HFF-Myc (cell line): ENCODE results near the gene CLCNKB.
"Not testable (repeated sequence)": the region's sequence is repeated elsewhere in the genome, so short reads cannot be mapped to it uniquely, and the experiment has no call there.

ENCODE experiments used
- DNase-seq: peaks from one replicate; pipeline ENCODE4 v3.0.0-alpha.2; 2011; ENCODE audit warnings: low read depth; ENCODE audit errors: extremely low read depth
- H3K4me3 ChIP-seq: replicated peaks from 2 replicates; pipeline ENCODE4 v1.5.1; 2011; ENCODE audit warnings: low read depth, mild to moderate bottlenecking, control low read depth, low read length
- CTCF ChIP-seq: IDR thresholded peaks from 2 replicates; pipeline ENCODE4 v1.5.1; 2012; ENCODE audit warnings: mild to moderate bottlenecking, low read depth, low read length, control low read depth; ENCODE audit errors: missing control alignments

The CLCNKB gene

DNA sequence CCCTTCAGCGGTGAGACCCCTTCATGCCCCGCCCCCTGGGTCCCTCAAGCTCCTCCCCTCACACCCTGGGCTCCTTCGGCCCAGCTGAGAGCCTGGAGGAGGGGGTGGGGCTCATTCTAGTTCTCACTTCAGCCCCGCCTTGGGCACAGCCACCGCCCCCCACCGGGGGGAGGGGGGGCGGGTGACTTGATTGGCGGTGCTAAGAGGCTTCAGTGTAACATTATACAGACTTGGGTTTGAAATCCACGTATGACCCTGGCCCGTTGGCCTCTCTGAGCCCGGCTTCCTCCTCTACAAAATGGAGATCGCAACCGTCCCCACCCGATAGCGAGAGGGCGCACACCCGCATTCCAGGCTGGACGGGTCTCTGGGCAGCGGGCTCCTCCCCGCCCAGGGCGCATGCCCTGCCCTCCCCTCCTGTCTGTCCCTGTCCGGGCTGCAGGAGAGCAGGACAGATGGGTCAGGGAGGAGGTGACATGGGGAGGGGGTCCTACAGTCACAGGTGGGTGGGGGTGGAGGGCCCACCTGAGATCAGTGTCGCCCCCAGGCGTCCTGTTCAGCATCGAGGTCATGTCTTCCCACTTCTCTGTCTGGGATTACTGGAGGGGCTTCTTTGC, 5.1 kb downstream of the CLCNKB start:
- TF ChIP-seq CTCF, result no peak
- H3K4me3 ChIP-seq, result peak overlapping the region; percentile 20
- DNase-seq, result no peak

DNA sequence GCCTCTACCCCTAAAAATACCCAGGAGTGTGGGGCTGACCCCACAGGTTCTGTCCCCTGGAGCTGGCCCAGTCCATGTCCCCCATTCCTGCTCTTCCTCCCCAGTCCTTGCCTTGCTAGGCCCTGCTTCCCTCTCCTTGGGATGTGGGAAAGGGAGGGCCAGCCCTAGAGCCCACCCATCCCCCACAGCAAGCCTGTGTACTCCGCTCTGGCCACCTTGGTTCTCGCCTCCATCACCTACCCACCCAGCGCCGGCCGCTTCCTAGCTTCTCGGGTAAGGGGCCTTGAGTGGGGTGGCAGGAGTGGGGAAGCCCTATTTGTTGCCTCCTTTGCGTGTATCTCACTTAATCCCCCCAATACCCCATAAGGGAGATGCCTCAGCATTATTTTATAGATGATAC, 6.7 kb downstream of the CLCNKB start:
- DNase-seq, result no peak
- H3K4me3 ChIP-seq, result no peak overlapping the region
- TF ChIP-seq CTCF, result no peak

GRCh38 chr1:16051039-16051438, 7.5 kb downstream of the CLCNKB start:
- DNase-seq, result no peak
- TF ChIP-seq CTCF, result no peak
- no peak overlapping the region for H3K4me3 ChIP-seq

- H3K4me3 ChIP-seq, DNase-seq: not testable (repeated sequence)
These were observed 8.4 kb downstream of the CLCNKB start for GRCh38 chr1:16051949-16052348.

DNA sequence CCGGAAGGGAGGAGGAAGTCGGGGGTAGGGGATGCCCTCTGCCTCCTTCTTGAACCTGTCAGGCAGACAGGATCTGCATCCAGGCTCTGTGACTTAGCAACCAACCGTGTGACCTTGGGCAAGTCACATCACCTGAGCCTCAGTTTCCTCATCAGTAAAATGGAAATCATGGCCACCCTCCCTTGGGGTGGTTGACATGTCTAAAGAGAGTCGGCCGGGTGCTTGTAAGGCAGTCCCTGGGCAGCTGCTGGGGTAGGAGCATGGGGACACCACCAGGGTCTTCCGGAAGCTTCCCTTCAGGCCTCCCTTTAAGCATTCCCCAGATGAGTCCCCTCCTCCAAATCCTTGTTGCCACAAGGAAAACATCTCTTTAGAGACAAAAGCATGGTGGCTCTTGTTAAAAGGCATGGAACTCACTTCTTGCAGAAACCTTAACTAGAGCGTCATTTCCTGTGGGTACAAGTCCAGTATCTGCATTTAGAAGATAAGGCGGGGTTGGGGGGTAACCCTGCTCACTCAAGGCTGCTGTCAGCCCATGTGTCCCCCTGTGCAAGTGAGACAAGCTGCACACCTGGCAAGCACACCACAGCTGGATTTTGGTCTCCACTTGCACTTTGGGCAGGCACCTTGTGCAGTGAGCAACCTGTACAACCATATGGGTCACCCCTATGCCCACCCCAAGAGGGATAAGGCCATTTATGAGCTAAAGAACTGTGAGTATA, 10.4 kb downstream of the CLCNKB start:
- no peak for DNase-seq
- no peak for TF ChIP-seq CTCF

GRCh38 chr1:16054598-16055540, 11.3 kb downstream of the CLCNKB start:
- no peak for DNase-seq
- no peak for TF ChIP-seq CTCF
- H3K4me3 ChIP-seq, result no peak overlapping the region

More for the DNA sequence above, 10.4 kb downstream of the CLCNKB start:
- H3K4me3 ChIP-seq, result no peak overlapping the region
